KOPT-K1 (cell line): ENCODE data around the gene PLIN4.
"Not testable (repeated sequence)": the region's sequence is repeated elsewhere in the genome, so short reads cannot be mapped to it uniquely, and the experiment has no call there.

Experiments
- H3K27ac ChIP-seq: fragments of 200-600 bp; sonication (generic); 2 replicates; pipeline ENCODE4 v1.5.1; 2016; ENCODE audit warnings: antibody characterized with exemption, mild to moderate bottlenecking, low read depth, low read length; ENCODE audit not compliant: poor library complexity, severe bottlenecking
- H3K36me3 ChIP-seq: fragments of 200-600 bp; sonication (generic); 2 replicates; pipeline ENCODE4 v1.5.1; 2017; ENCODE audit warnings: antibody characterized with exemption, mild to moderate bottlenecking, low read length, moderate library complexity; ENCODE audit not compliant: insufficient read depth
- H3K9me3 ChIP-seq: fragments of 200-600 bp; sonication (generic); 2 replicates; pipeline ENCODE4 v1.5.1; 2017; ENCODE audit warnings: antibody characterized with exemption, low read length, mild to moderate bottlenecking; ENCODE audit not compliant: insufficient read depth, poor library complexity, severe bottlenecking

PLIN4 gene, protein sequence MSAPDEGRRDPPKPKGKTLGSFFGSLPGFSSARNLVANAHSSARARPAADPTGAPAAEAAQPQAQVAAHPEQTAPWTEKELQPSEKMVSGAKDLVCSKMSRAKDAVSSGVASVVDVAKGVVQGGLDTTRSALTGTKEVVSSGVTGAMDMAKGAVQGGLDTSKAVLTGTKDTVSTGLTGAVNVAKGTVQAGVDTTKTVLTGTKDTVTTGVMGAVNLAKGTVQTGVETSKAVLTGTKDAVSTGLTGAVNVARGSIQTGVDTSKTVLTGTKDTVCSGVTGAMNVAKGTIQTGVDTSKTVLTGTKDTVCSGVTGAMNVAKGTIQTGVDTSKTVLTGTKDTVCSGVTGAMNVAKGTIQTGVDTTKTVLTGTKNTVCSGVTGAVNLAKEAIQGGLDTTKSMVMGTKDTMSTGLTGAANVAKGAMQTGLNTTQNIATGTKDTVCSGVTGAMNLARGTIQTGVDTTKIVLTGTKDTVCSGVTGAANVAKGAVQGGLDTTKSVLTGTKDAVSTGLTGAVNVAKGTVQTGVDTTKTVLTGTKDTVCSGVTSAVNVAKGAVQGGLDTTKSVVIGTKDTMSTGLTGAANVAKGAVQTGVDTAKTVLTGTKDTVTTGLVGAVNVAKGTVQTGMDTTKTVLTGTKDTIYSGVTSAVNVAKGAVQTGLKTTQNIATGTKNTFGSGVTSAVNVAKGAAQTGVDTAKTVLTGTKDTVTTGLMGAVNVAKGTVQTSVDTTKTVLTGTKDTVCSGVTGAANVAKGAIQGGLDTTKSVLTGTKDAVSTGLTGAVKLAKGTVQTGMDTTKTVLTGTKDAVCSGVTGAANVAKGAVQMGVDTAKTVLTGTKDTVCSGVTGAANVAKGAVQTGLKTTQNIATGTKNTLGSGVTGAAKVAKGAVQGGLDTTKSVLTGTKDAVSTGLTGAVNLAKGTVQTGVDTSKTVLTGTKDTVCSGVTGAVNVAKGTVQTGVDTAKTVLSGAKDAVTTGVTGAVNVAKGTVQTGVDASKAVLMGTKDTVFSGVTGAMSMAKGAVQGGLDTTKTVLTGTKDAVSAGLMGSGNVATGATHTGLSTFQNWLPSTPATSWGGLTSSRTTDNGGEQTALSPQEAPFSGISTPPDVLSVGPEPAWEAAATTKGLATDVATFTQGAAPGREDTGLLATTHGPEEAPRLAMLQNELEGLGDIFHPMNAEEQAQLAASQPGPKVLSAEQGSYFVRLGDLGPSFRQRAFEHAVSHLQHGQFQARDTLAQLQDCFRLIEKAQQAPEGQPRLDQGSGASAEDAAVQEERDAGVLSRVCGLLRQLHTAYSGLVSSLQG (N-terminal part only)

GRCh38 chr19:4518345-4519171, at the start of gene PLIN4:
Gene PLIN4 (minus strand): TSS chr19:4518486. CDS start chr19:4518272, 214 bp downstream.
- Histone ChIP-seq H3K36me3 (no peaks in the 10 kb centered on the region), H3K9me3 (no peaks in the 10 kb centered on the region), H3K27ac (no peak within 1 kb of the TSS)

DNA sequence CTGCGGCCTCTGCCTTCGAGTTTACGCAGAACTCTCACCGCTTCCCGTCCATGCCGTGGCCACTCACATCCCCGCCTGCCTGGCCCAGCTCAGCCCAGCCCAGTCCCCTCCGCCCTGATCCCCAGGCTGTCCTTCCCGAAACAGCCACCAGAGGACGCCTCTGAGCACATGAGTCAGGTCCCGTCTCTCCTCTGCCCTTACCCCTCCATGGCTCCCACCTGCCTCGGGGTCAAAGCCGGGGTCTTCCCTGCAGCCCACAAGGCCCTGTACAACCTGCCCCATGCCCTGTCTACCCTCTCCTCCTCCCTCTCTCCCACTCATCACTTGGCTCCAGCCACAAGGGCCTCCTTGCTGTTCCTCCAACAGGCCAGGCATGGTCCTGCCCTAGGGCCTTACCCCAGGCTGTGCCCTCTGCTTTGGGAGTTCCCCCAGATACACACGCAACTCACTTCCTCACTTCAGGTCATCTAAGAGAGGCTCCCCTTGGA, 49.3 kb upstream of the PLIN4 start:
- no peaks in the 10 kb centered on the region for H3K36me3 ChIP-seq
- no peak overlapping the region for H3K27ac ChIP-seq
- H3K9me3 ChIP-seq, result no peaks in the 10 kb centered on the region

DNA sequence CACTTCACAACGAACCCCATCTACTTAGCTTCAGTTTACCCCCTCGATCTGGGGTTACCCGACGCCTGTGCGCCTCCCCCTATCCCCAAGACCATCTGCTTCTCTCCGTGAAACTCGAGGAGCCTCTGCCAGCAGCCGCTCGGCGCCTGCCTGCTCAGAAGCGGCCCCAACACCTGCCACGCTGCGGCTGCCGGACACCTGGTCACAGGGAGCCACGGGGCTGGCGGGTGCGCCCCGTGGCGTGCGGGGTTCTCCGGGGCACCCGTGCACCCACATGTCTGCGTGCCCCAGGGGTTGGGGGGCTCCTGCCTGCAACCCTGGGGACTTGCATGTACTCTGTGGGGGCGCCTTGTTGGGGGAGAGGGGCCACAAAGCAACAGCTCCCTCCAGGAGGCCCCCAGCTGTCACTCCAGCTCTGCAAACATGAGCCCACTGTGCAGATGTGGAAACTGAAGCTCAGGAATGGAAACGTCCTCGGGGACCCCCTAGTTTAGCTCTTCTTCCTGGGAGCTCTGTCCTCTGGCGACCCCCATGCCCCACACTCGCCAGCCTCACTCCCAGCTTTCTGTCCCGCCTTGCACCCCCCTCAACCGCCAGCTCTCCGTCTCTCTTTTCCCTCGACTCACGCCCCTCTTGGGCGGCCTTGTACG, 48.2 kb upstream of the PLIN4 start:
- H3K36me3 ChIP-seq, result no peaks in the 10 kb centered on the region
- no peak overlapping the region for H3K27ac ChIP-seq
- no peaks in the 10 kb centered on the region for H3K9me3 ChIP-seq

GRCh38 chr19:4563562-4563961, 45.3 kb upstream of the PLIN4 start:
- not testable (repeated sequence) for H3K9me3 ChIP-seq, H3K27ac ChIP-seq, H3K36me3 ChIP-seq

GRCh38 chr19:4562085-4562484, 43.8 kb upstream of the PLIN4 start:
- not testable (repeated sequence) for H3K27ac ChIP-seq, H3K36me3 ChIP-seq, H3K9me3 ChIP-seq

- Histone ChIP-seq H3K36me3 (no peaks in the 10 kb centered on the region), H3K27ac (no peak within 1 kb of the TSS), H3K9me3 (no peaks in the 10 kb centered on the region)
These were observed 41.3 kb upstream of the PLIN4 start, which contains the start of gene SEMA6B for GRCh38 chr19:4559569-4559968. Gene SEMA6B (minus strand): TSS chr19:4559684. CDS start chr19:4558457, 1,227 bp downstream.

DNA sequence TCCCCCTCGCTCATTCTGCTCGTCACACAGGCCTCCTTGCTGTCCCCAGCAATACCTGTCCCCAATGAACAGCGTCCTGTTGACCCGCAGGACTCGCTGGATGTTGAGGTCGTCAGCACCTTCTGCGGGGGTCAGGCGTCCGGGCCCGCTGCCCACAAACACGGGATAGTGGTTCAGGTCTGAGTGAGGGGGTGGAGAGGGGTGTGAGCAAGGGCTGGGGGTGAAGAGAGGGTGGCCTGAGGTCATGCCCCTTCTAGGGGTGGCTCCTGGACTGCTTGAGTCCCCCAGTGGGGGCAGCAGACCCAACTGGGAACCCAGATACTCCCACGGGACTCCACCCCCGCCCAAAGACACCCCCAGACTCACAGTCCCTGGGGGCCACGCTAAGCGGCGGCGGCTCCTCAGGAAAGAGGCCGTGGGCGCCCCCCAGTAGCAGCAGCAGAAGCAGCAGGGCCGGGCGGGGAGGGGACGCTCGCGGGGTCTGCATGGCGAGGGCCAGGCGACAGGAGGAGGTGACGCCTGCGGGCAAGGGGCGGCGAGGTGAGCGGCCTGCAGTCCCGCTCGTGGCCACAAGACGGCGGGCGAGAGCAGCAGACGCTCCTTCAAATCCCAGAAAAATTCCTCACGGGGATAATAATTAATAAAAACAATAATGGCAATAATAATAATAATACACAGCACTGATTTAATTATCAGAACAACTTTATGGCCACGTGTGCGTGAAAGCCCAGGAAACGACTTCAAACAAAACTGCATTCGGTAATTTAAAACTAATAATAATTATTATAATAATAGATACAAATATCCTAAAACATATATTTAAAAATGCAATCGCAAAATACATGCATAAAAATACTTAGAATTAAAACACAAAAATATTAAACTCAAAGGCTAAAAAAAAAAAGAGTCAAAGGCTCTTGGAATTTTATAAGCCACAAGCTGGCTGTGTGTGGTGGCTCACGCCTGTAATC, 40.0 kb upstream of the PLIN4 start:
- Histone ChIP-seq H3K9me3 (no peaks in the 10 kb centered on the region), H3K36me3 (no peaks in the 10 kb centered on the region), H3K27ac (no peak overlapping the region)

DNA sequence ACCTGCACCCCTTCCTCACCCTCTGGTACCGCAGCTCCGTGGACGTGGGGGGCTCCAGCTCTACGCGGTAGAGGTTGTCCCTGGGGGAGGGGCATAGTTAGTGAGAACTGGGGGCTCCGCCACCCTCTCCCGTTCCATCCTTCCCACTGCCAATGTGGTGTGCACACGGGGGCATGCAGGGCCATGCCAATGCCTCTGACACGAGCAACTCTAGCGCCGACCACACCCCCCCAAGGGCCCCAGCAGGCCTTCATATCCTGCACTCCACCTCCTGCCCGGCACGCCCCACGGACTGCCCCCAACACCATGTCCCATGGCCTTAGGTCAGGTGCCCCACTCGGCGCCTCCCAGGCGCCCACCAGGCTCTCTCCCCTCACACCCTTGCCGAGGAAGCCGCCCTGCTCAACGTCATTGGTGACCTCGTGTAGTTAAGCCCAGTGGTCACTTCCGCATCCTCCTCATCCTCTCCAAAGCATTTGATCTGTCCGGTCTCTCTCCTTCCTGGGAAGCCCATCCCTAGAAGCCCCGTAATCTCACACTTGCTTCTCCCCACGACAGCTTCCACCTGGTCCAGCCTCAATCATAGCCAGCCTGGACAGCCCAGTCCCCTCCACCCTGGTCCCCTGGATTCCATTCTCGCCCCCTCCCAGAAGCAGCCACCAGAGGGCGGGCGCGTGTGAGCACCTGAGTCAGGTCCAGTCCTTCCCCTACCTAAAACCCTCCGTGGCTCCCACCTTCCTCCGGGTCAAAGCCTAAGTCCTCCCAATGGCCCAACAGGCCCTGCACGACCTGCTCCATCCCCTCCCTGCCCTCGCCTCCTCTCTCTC, 39.1 kb upstream of the PLIN4 start:
- Histone ChIP-seq H3K27ac (no peak overlapping the region), H3K36me3 (no peaks in the 10 kb centered on the region), H3K9me3 (no peaks in the 10 kb centered on the region)

DNA sequence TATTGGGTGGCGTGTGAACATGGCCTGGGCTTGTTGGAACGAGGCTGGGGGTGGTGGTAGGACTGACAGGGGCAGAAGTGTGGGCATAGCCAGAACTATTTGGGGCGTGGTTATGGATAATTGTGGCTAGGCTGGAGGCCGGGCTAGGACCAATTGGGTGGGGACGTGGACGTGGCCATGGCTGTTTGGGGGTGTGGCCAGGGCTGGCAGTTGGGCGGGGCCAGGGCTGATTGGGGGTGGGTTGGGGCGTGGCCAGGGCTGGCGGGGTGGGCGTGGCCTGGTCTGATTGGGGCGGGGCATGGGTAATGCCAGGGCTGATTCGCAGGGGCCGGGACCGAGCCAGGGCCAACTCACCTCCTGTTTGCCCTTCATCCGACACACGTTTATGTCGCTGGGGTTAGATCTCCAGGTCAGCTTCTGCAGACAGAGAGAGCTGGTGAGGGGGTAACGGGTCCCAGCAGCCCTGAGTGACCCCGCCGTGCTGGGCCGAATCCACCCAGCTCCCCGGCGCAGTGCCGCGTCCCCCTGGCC, 38.4 kb upstream of the PLIN4 start:
- Histone ChIP-seq H3K36me3 (no peaks in the 10 kb centered on the region), H3K27ac (no peak overlapping the region), H3K9me3 (no peaks in the 10 kb centered on the region)

DNA sequence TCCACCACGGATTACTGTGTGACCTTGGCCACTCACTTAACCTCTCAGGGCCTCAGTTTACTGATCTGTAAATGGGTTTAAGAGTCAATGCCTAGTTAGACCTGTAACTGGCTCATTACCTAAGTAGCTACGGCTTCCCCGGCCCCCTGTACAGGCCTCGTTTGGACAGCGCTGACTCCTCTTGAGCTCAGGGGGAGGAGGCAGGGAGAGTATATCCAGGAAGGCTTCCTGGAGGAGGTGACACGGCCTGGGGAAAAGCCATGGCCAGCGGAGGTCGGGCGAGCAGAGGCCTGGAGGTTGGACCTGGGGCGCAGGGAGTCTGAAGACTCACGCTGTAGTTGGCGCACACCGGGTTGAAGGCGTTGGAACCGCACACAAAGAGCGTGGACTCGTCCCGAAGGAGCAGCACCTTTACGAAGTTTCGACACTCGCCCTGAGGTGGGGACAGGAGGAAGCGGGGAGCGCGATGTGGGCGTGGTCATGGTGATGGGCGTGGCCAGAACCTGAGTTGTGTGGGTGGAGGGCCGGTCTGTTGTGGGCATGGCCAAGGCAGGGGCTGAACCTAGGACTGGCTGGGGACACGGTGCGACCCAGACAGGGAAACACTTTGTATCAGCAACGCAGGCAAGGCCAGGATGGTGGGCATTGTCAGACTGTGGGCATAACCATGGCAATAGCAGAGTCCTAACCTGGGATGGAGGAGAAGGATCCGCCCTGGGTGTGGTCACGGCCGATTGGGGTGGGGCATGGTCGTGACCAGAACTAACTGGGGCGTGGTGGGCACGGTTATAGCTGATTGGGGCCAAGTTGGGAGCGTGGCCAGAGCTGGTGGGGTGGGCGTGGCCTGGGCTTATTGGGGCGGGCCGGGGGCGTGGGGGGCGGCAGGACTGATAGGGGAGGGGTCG, 37.6 kb upstream of the PLIN4 start:
- H3K27ac ChIP-seq, result no peak overlapping the region
- H3K36me3 ChIP-seq, result no peaks in the 10 kb centered on the region
- H3K9me3 ChIP-seq, result no peaks in the 10 kb centered on the region

DNA sequence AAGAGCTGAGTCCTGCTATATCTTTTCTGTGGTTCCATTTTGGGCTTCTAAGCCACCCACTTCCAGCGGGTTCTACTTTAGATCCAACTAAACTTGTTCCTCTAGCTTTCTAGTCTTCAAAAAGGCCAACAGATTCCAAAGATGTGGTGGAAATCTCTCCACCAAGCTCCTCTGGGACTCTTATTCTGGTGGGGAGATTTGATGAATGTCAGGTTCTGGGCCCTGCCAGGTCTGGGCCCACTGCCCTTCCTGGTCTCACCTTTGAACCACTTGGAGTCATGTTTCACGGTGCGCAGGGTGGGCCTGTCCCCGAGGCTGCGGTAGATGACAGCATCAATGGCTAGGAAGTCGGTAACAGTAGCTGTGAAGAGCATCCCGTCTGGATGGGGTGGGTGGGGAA, 36.4 kb upstream of the PLIN4 start:
- no peaks in the 10 kb centered on the region for H3K36me3 ChIP-seq
- no peaks in the 10 kb centered on the region for H3K9me3 ChIP-seq
- no peak overlapping the region for H3K27ac ChIP-seq
